ENCODE results near the gene OR52I2. TPM values are rescaled to one million over a fixed set of nuclear protein-coding genes. Genes with fewer than 3 reads are reported as not detected.

The OR52I2 gene
- total RNA-seq, 1 donor from 2014 or later, result not detected

DNA sequence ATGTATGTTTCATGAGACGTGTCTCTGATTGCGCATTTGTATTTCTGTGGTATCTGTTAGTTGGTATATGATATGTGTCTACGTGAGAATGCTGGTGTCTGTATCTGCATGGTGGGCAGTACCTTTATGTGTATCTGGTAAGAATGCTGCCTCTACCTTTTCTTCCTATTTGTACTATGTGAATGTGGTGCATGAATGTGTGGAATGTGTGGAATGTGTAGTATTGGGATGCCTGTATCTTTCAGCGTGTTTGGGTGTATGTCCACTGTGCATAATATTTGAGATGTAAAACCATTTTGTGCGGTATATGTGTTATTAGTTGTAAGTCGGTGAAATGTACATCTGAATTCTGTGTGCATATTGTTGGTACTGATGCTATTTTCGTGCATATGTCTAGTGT is 60.0 kb downstream of the OR52I2 start:
- Mint-ChIP-seq H3K27me3 (ENCODE audit: insufficient read depth, low read depth) (peaks cover 2% of the 10 kb centered on the region), H3K27ac (no peak overlapping the region), H3K4me3 (no peak overlapping the region), H3K4me1 (peaks cover 6% of the 10 kb centered on the region), H3K9me3 (no peaks in the 10 kb centered on the region), H3K36me3 (no peaks in the 10 kb centered on the region)
- no peaks in the 10 kb centered on the region for H3K79me2 ChIP-seq (ENCODE audit: low read depth)
- DNase-seq (ENCODE audit: low spot score), result no peak
- no peaks in the 10 kb centered on the region for H3K36me3 ChIP-seq
- no peaks in the 10 kb centered on the region for H3K4me1 ChIP-seq
- H2AFZ ChIP-seq (replicated peaks), result no peak overlapping the region
- no peak overlapping the region for H3K27ac ChIP-seq
- H4K20me1 ChIP-seq (ENCODE audit: low read depth), result no peaks in the 10 kb centered on the region
- no peak overlapping the region for H3K4me3 ChIP-seq
- H3K9ac ChIP-seq, result no peak overlapping the region
- peaks cover 11% of the 10 kb centered on the region for H3K27me3 ChIP-seq
- TF ChIP-seq, protein P1, sequence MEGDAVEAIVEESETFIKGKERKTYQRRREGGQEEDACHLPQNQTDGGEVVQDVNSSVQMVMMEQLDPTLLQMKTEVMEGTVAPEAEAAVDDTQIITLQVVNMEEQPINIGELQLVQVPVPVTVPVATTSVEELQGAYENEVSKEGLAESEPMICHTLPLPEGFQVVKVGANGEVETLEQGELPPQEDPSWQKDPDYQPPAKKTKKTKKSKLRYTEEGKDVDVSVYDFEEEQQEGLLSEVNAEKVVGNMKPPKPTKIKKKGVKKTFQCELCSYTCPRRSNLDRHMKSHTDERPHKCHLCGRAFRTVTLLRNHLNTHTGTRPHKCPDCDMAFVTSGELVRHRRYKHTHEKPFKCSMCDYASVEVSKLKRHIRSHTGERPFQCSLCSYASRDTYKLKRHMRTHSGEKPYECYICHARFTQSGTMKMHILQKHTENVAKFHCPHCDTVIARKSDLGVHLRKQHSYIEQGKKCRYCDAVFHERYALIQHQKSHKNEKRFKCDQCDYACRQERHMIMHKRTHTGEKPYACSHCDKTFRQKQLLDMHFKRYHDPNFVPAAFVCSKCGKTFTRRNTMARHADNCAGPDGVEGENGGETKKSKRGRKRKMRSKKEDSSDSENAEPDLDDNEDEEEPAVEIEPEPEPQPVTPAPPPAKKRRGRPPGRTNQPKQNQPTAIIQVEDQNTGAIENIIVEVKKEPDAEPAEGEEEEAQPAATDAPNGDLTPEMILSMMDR (IDR thresholded peaks at IDR 0.05), result no peak
- no peak for TF ChIP-seq EZH2 (IDR thresholded peaks at IDR 0.05)
- TF ChIP-seq EZH2phosphoT487 (IDR thresholded peaks at IDR 0.05), result no peak
- no peaks in the 10 kb centered on the region for H3F3A ChIP-seq (ENCODE audit: low read depth)
- H3K9me3 ChIP-seq (ENCODE audit: low read depth), result no peaks in the 10 kb centered on the region
- no peak overlapping the region for H3K4me2 ChIP-seq

DNA sequence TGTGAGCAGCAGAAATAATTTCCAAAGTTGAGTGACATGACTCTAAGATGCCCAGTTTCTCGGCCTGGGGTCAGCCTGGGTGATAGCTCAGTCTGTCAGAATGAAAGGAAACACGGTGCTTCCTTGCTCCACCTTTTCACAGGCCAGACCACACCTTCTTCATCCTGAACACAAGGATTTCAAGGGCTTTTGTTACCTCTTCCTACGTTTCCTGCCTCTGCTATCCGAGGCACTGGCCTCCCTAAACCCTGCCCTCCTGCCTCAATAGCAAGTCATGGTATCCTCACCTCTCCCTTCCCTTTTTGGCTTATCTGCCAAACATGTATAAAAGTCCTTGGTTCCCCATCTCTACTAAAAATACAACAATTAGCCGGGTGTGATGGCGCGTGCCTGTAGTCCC is 60.5 kb downstream of the OR52I2 start:
- peaks cover 9% of the 10 kb centered on the region for H3K27me3 ChIP-seq
- H3K79me2 ChIP-seq (ENCODE audit: low read depth), result no peaks in the 10 kb centered on the region
- H4K20me1 ChIP-seq (ENCODE audit: low read depth), result no peaks in the 10 kb centered on the region
- H3K4me2 ChIP-seq, result no peak overlapping the region
- no peak overlapping the region for H3K4me3 ChIP-seq
- Mint-ChIP-seq H3K36me3 (no peaks in the 10 kb centered on the region), H3K27ac (no peak overlapping the region), H3K9me3 (no peaks in the 10 kb centered on the region), H3K4me3 (no peak overlapping the region), H3K27me3 (ENCODE audit: insufficient read depth, low read depth) (peaks cover 2% of the 10 kb centered on the region), H3K4me1 (peaks cover 6% of the 10 kb centered on the region)
- H3K9ac ChIP-seq, result no peak overlapping the region
- TF ChIP-seq EZH2phosphoT487 (IDR thresholded peaks at IDR 0.05), result no peak
- TF ChIP-seq, protein P1 (IDR thresholded peaks at IDR 0.05), result no peak
- H3K36me3 ChIP-seq, result no peaks in the 10 kb centered on the region
- H3K27ac ChIP-seq, result no peak overlapping the region
- H3K4me1 ChIP-seq, result no peaks in the 10 kb centered on the region
- no peaks in the 10 kb centered on the region for H3F3A ChIP-seq (ENCODE audit: low read depth)
- DNase-seq (ENCODE audit: low spot score), result no peak
- H3K9me3 ChIP-seq (ENCODE audit: low read depth), result no peaks in the 10 kb centered on the region
- H2AFZ ChIP-seq (replicated peaks), result no peak overlapping the region

Other genes with a start within 250 kb of the OR52I2 start
- not detected in 2 replicates for gene OR52B4, start 213.4 kb upstream of the OR52I2 start, total RNA-seq (ENCODE audit: low replicate concordance)
- 9.7 and 9.9 TPM in 2 replicates for gene TRIM21, start 188.0 kb upstream of the OR52I2 start, total RNA-seq (ENCODE audit: low replicate concordance)
- gene OR52K2, start 132.4 kb upstream of the OR52I2 start, total RNA-seq (ENCODE audit: low replicate concordance), result not detected in 2 replicates
- gene OR52K1, start 99.1 kb upstream of the OR52I2 start, total RNA-seq (ENCODE audit: low replicate concordance), result not detected in 2 replicates
- gene OR52M1, start 36.6 kb upstream of the OR52I2 start, total RNA-seq (ENCODE audit: low replicate concordance), result not detected in 2 replicates
- not detected in 2 replicates for gene OR52I1, start 12.3 kb downstream of the OR52I2 start, total RNA-seq (ENCODE audit: low replicate concordance)
- 10.5 and 19.5 TPM in 2 replicates for gene TRIM68, start 26.5 kb downstream of the OR52I2 start, total RNA-seq (ENCODE audit: low replicate concordance)
- gene OR51D1, start 55.7 kb downstream of the OR52I2 start, total RNA-seq (ENCODE audit: low replicate concordance), result not detected in 2 replicates
- gene OR51E1, start 62.2 kb downstream of the OR52I2 start, total RNA-seq (ENCODE audit: low replicate concordance), result not detected in 2 replicates
- not detected in 2 replicates for gene OR51E2, start 116.1 kb downstream of the OR52I2 start, total RNA-seq (ENCODE audit: low replicate concordance)
- gene MMP26, start 123.0 kb downstream of the OR52I2 start, total RNA-seq (ENCODE audit: low replicate concordance), result not detected in 2 replicates
- not detected in 2 replicates for gene OR51F1, start 188.2 kb downstream of the OR52I2 start, total RNA-seq (ENCODE audit: low replicate concordance)
- not detected in 2 replicates for gene OR52R1, start 222.6 kb downstream of the OR52I2 start, total RNA-seq (ENCODE audit: low replicate concordance)
- gene OR51F2, start 239.6 kb downstream of the OR52I2 start, total RNA-seq (ENCODE audit: low replicate concordance), result not detected in 2 replicates

Measured in neural progenitor cell (in vitro differentiated cells).